OCI-LY1 (cell line): ENCODE results near the gene RAB40A.

Experiments
- H2AFZ ChIP-seq: fragments of 200-600 bp; sonication (generic), shearing (Covaris generic); 2 replicates; pipeline ENCODE4 v1.6.0; 2014; ENCODE audit warnings: antibody characterized with exemption, mild to moderate bottlenecking, low read length
- H3F3A ChIP-seq: fragments of 200-600 bp; sonication (generic), shearing (Covaris generic); 2 replicates; pipeline ENCODE4 v1.6.0; 2014; ENCODE audit warnings: mild to moderate bottlenecking, antibody characterized with exemption, low read length, moderate library complexity; ENCODE audit not compliant: insufficient read depth
- H3K27ac ChIP-seq: fragments of 200-600 bp; sonication (generic); 2 replicates; pipeline ENCODE4 v1.5.1; 2014; ENCODE audit warnings: low read length, mixed run types, mild to moderate bottlenecking, low read depth; ENCODE audit not compliant: poor library complexity, severe bottlenecking
- H3K27me3 ChIP-seq: fragments of 200-600 bp; sonication (generic); 2 replicates; pipeline ENCODE4 v1.6.0; 2014; ENCODE audit warnings: antibody characterized with exemption, mild to moderate bottlenecking, low read length, moderate library complexity; ENCODE audit not compliant: insufficient read depth
- H3K36me3 ChIP-seq: fragments of 200-600 bp; sonication (generic); 2 replicates; pipeline ENCODE4 v1.6.1; 2014; ENCODE audit warnings: mild to moderate bottlenecking, antibody characterized with exemption, low read length, moderate library complexity, mixed read lengths; ENCODE audit not compliant: insufficient read depth
- H3K4me1 ChIP-seq: fragments of 200-600 bp; sonication (generic); 2 replicates; pipeline ENCODE4 v1.5.1; 2014; ENCODE audit warnings: mild to moderate bottlenecking, low read length, moderate library complexity; ENCODE audit not compliant: insufficient read depth, severe bottlenecking
- H3K4me2 ChIP-seq: fragments of 200-600 bp; sonication (generic), shearing (Covaris generic); 2 replicates; pipeline ENCODE4 v1.6.1; 2014; ENCODE audit warnings: low read length
- H3K4me3 ChIP-seq: fragments of 200-600 bp; sonication (generic); 2 replicates; pipeline ENCODE4 v1.5.1; 2014; ENCODE audit warnings: low read length, low read depth, mild to moderate bottlenecking, mixed read lengths; ENCODE audit not compliant: poor library complexity, severe bottlenecking
- H3K79me2 ChIP-seq: fragments of 200-600 bp; shearing (Covaris generic); 2 replicates; pipeline ENCODE4 v1.6.1; 2016; ENCODE audit warnings: mixed run types, low read length, mixed read lengths; ENCODE audit not compliant: insufficient read depth
- H3K9ac ChIP-seq: fragments of 200-600 bp; sonication (generic), shearing (Covaris generic); 2 replicates; pipeline ENCODE4 v1.6.1; 2014; ENCODE audit warnings: mild to moderate bottlenecking, low read length, mixed read lengths
- H3K9me2 ChIP-seq: fragments of 200-600 bp; sonication (generic), shearing (Covaris generic); 2 replicates; pipeline ENCODE4 v1.6.1; 2014; ENCODE audit warnings: low read depth, mild to moderate bottlenecking, low read length, mixed read lengths
- H3K9me3 ChIP-seq: fragments of 200-600 bp; shearing (Covaris generic); 2 replicates; pipeline ENCODE4 v1.6.1; 2014; ENCODE audit warnings: low read length, mixed read lengths
- H4K20me1 ChIP-seq: fragments of 200-600 bp; sonication (generic), shearing (Covaris generic); 2 replicates; pipeline ENCODE4 v1.6.0; 2016; ENCODE audit warnings: mild to moderate bottlenecking, low read length; ENCODE audit not compliant: insufficient read depth
- CTCF ChIP-seq: fragments of 200-600 bp; sonication (generic), shearing (Covaris generic); IDR thresholded peaks from 2 replicates; pipeline ENCODE4 v1.5.1; 2017; ENCODE audit warnings: mild to moderate bottlenecking, antibody characterized with exemption, low read length, moderate library complexity, mixed read lengths
- EZH2 ChIP-seq: fragments of 200-600 bp; sonication (generic), shearing (Covaris generic); IDR thresholded peaks from 2 replicates; pipeline ENCODE4 v1.8.0; 2017; ENCODE audit warnings: borderline replicate concordance, mixed run types, mild to moderate bottlenecking, antibody characterized with exemption, low read length, moderate library complexity, mixed read lengths

Gene RAB40A

GRCh38 chrX:103562801-103563200 lies 43.5 kb upstream of the RAB40A start:
- H3K4me3 ChIP-seq: no peak overlapping the region
- no peaks in the 10 kb centered on the region for H3K9me2 ChIP-seq
- H3K4me1 ChIP-seq: no peaks in the 10 kb centered on the region
- no peak overlapping the region for H3K9ac ChIP-seq
- H3K79me2 ChIP-seq: no peaks in the 10 kb centered on the region
- H3K9me3 ChIP-seq: no peaks in the 10 kb centered on the region
- no peak overlapping the region for H3K27ac ChIP-seq
- no peaks in the 10 kb centered on the region for H3K27me3 ChIP-seq
- no peaks in the 10 kb centered on the region for H3K36me3 ChIP-seq
- no peak for TF ChIP-seq EZH2
- TF ChIP-seq CTCF: no peak
- no peaks in the 10 kb centered on the region for H4K20me1 ChIP-seq
- no peak overlapping the region for H3K4me2 ChIP-seq
- no peak overlapping the region for H2AFZ ChIP-seq
- H3F3A ChIP-seq: no peaks in the 10 kb centered on the region

GRCh38 chrX:103560256-103560655 lies 41.0 kb upstream of the RAB40A start:
- Histone ChIP-seq H3K4me3 (no peak overlapping the region), H4K20me1 (no peaks in the 10 kb centered on the region), H3K9ac (no peak overlapping the region), H2AFZ (no peak overlapping the region), H3K9me2 (no peaks in the 10 kb centered on the region), H3K9me3 (no peaks in the 10 kb centered on the region), H3K27me3 (no peaks in the 10 kb centered on the region), H3K4me1 (no peaks in the 10 kb centered on the region), H3K27ac (no peak overlapping the region), H3K79me2 (no peaks in the 10 kb centered on the region), H3K4me2 (no peak overlapping the region), H3K36me3 (no peaks in the 10 kb centered on the region), H3F3A (no peaks in the 10 kb centered on the region)
- TF ChIP-seq CTCF (no peak), EZH2 (no peak)

- Histone ChIP-seq H2AFZ (no peak overlapping the region), H3K9me3 (no peaks in the 10 kb centered on the region), H3K27me3 (no peaks in the 10 kb centered on the region), H3K4me2 (no peak overlapping the region), H4K20me1 (no peaks in the 10 kb centered on the region), H3K4me1 (peaks cover 7% of the 10 kb centered on the region), H3K27ac (no peak overlapping the region), H3K79me2 (no peaks in the 10 kb centered on the region), H3K9me2 (no peaks in the 10 kb centered on the region), H3K4me3 (no peak overlapping the region), H3F3A (no peaks in the 10 kb centered on the region), H3K36me3 (no peaks in the 10 kb centered on the region), H3K9ac (no peak overlapping the region)
- no peak for TF ChIP-seq EZH2
- TF ChIP-seq CTCF: no peak
Measured at GRCh38 chrX:103556963-103557612, 37.8 kb upstream of the RAB40A start.
